Skeletal muscle cell (primary cell): ENCODE data around the gene MYCBPAP.

Experiments
- DNase-seq: peaks from one replicate; pipeline ENCODE4 v3.0.0-alpha.2; 2010; ENCODE audit warnings: low read depth
- H3K4me3 ChIP-seq: 2 replicates; pipeline ENCODE4 v1.5.1; 2011; ENCODE audit warnings: low read depth, mild to moderate bottlenecking, control low read depth, low read length, moderate library complexity

The MYCBPAP gene

DNA sequence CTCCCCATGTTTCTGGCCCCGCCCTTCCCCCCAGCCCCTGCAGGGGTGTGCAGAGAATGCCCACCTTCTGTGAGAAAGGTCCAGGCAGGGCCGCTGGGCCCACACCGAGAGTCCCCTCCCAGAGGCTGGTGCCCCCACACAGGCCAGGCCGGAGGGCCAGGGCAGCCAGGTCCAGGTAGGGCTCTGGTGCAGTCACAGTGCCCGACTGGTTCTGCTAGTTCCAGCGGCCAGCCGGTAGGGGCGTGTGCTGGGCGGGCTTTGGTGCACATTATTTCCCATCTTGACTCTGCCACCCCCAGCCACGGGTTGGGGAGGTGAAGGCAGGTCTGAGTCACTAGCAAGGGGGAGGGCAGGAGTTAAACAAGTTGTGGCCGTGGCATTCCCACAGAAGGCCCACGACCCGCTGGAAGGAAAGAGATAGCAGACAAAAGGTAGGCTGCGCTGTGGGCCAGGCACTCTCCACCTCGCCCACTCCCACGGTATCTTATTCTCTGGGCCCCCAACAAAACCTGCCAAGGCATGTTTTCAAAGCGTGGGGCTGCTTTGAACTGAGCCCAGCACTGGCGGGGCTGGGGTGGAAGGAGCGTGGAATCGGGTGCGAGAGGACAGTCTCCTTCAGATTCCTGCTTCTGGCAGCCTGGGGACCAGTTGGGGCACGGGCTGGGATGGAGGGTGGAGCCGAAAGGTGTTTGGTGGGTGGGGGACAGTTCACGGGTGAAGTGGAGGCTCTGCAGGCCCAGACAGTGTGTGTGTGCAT, 26.2 kb downstream of the MYCBPAP start:
- H3K4me3 ChIP-seq, result no peak overlapping the region
- DNase-seq, result no peak

DNA sequence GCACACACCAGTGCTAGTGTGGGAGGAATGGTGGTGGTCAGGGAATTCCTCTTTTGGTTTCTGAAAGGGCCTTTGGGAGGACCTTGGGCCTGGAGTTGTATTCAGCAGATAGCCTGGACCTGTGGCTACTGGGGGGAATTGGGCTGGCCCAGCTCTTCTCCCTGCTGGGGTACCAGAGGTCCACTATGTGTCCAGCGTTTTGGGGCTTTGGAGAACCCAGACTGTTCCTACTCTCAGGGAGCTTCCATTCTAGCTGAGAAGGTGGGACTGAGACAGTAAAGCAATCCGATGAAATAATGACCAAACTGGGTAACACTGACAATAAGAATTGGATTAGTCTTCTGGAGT, 26.7 kb downstream of the MYCBPAP start:
- no peak for DNase-seq
- H3K4me3 ChIP-seq, result no peak overlapping the region

DNA sequence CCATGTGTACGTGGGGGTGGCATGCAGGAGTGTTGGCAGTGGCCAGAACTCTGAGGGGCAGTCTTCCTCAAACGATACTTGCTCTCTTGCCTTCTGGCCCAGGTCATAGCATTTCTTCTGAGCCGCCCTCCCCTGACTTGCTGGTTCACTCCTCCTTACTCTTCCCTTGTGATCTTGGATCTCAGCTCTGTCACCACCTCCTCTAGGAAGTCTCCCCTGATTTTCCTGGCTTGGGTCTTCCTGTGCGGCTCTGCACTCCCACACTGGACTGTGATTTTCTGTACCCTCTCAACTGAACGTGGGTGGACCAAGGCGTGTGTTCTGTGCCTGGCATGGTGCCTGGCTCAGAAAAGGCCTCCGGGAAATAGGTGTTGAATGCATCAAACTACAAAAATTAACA, 27.2 kb downstream of the MYCBPAP start:
- no peak for DNase-seq
- H3K4me3 ChIP-seq, result no peak overlapping the region

GRCh38 chr17:50536683-50537646, 28.7 kb downstream of the MYCBPAP start:
- DNase-seq, result no peak
- H3K4me3 ChIP-seq, result no peak overlapping the region

DNA sequence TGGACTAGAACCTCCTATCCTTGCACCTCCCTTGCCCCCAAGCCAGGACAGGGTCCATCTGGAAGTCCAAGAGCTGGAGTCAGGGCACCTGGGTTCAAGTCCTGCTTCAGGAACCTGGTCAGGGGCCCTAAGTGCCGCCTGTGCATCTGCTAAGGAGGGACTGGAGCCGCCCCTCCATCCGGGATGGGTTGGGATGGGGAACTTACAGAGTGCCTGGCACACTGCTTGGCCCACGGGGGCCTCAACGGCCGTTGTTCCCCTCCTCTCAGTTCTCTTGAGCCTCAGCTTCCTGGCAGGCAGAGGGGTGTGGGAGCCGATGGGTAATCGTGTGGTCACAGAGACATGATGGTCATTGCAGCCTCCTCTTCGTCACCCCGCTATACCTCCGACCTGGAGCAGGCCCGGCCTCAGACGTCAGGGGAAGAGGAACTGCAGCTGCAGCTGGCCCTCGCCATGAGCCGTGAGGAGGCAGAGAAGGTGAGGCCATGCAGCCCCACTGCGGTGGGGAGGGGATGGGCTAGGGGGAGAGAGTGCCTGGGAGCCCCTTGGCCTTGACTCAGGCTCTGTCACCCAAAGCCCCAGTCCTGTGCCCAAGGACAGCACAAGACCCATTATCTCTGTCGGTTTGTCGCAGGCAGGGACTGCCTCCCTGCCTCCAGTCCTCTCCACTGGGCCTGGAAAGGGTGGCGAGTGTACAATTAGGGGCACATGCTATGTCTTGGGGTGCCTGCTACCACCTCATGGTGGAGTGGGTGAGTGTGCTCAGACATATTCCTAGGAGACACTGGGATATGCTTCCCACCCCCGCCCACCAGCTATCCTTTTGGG, 29.7 kb downstream of the MYCBPAP start:
- no peak overlapping the region for H3K4me3 ChIP-seq
- no peak for DNase-seq

DNA sequence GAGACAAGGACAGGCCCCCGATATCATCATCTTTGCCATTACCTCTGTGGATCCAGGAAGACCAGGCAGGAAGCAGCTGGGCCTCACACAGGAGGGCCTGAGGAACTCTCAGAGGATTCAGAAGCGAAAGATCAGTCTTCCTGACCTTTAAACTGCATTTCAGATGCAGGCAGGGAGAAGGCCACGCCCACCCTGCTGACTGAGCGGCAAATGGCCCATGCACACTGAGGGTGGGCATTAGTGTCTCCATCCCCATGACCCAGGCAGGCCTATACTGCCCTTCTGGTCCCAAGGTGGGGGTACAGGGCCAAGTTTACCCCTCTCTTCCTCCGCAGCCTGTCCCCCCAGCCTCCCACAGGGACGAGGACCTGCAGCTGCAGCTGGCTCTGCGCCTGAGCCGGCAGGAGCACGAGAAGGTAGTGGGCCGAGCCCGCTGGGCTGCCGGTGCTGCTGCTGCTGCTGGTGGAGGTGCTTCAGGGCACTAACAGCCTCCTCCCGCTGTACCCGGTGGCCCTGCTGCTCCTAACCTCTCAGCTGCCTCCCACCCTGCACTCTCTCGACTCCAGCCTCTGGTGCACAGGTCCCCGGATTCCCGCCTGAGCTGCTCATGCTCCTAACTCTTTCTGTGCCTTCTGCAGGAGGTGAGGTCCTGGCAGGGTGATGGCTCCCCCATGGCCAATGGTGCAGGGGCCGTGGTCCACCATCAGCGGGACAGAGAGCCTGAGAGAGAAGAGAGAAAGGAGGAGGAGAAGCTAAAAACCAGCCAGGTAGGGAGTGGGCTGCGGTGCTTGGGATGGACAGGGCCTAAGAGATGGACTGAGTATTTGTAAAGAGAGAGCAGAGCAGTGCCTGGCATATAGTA, 30.5 kb downstream of the MYCBPAP start:
- no peak overlapping the region for H3K4me3 ChIP-seq
- no peak for DNase-seq

GRCh38 chr17:50539762-50540559, 31.7 kb downstream of the MYCBPAP start:
- no peak for DNase-seq
- no peak overlapping the region for H3K4me3 ChIP-seq

DNA sequence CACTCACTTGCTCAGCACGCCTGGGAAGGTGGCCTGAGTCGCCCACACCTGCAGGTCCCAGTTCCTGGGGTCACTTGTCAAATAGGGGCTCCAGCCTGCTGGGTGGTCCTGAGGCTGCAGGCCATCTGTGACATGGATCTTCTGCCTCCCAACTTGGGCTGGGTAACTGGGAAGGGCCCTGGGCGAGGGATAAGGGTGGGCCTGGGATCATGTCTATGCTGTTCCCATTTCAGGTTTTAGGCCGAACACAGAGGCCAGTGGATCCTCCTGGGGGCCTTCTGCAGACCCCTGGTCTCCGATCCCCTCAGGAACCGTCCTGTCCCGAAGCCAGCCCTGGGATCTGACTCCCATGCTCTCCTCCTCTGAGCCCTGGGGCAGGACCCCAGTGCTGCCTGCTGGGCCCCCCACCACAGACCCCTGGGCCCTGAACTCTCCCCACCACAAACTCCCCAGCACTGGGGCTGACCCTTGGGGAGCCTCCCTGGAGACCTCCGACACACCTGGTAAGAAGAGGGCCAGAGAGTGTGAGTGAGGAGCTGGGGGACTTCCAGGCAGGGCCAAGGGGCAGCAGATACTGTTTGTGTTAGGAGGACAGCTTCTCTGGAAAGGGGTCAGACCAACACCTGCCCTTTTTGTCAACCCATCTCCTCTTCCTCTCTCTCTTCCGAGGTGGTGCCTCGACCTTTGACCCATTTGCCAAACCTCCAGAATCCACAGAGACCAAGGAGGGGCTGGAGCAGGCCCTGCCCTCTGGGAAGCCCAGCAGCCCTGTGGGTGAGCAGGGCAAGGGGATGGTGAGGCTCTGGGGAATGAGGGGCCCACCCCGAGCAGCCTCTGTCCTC, 32.5 kb downstream of the MYCBPAP start:
- H3K4me3 ChIP-seq, result no peak overlapping the region
- no peak for DNase-seq

DNA sequence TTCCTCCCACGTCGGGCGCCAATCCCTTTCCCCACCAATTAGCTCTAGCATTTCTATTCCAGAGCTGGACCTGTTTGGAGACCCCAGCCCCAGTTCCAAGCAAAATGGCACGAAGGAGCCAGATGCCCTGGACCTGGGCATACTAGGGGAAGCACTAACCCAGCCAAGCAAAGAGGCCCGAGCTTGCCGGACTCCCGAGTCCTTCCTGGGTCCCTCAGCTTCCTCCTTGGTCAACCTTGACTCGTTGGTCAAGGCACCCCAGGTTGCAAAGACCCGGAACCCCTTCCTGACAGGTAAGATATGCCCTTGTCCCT, 33.1 kb downstream of the MYCBPAP start:
- no peak for DNase-seq
- peak overlapping the region; percentile 53 for H3K4me3 ChIP-seq

DNA sequence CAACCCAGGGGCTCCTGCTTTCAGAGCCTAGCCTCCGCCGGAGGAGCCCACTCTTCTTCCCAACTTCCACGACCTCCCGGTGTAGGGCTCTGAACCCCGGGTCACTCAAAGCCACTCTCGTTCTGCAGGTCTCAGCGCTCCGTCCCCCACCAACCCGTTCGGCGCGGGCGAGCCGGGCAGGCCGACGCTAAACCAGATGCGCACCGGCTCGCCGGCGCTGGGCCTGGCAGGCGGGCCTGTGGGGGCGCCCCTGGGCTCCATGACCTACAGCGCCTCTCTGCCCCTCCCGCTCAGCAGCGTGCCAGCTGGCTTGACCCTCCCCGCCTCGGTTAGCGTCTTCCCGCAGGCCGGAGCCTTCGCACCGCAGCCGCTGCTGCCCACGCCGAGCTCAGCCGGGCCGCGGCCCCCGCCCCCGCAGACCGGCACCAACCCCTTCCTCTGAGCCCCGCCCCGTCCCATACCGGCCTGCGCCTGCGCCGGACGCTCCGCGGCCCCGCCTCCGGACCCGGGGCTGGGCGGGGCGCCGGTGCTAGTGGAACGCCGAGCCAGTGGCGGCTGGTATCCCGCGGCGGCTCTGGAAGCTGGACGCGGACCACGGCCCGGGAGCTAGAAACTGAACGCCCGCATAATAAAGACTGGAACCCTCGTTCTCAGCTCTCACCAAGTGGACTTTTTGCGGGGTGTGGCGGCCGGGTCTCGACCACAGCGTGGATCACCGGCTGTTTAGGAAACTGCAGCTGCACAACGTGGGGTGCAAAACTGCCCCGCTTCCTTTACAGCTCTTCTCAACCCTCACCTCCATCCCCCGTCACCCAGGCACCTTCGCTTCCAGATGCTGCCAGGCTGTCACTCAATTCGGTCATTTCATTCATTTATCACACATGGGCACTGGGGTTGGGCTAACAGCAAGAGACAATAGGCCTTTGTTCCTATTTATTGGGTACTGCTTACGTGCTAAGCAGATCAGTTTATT, 33.8 kb downstream of the MYCBPAP start:
- DNase-seq, result peak; percentile 36
- peak overlapping the region; percentile 53 for H3K4me3 ChIP-seq

- DNase-seq, result no peak
- H3K4me3 ChIP-seq, result no peak overlapping the region
Observed at GRCh38 chr17:50542795-50543774, 34.8 kb downstream of the MYCBPAP start.

DNA sequence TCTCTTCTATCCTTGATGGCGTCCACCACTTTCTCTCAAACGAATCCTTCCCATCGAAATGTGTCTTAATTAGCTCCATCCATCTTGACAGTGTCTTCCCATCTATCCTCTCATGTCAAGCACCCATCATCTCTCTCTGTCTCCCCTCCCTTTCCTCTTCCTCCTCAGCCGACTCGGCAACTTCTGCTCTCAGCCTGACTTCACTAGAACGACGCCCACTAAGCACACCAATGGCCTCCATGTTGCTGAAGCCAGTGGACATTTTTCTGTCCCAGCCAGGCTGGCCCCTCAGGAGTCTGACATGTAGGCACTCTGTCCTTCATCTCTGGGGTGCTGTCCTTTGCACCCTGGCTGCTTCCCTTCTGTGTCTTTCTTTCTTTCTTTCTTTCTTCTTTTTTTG, 36.3 kb downstream of the MYCBPAP start:
- H3K4me3 ChIP-seq, result no peak overlapping the region
- no peak for DNase-seq

GRCh38 chr17:50545311-50545710, 37.1 kb downstream of the MYCBPAP start:
- no peak for DNase-seq
- H3K4me3 ChIP-seq, result no peak overlapping the region

GRCh38 chr17:50546701-50547034, 38.4 kb downstream of the MYCBPAP start:
- H3K4me3 ChIP-seq, result peak overlapping the region; percentile 52
- DNase-seq, result no peak

GRCh38 chr17:50547035-50547735, 38.9 kb downstream of the MYCBPAP start, which contains the start of gene SPATA20:
Gene SPATA20 (plus strand): TSS chr17:50547174. CDS start chr17:50547209, 35 bp downstream.
- peak; percentile 52 for DNase-seq
- H3K4me3 ChIP-seq, result peak within 1 kb of the TSS; percentile 52
